HEK293 (cell line): ENCODE data around the gene TNFRSF1A.

Experiments used
- CTCF ChIA-PET: fragments of 350-600 bp; formaldehyde crosslinking; extraction: SDS; loops from one replicate; lab custom pipeline; 2021; ENCODE audit warnings: antibody characterized with exemption; lab: Yijun Ruan, JAX
- POLR2A ChIA-PET: fragments of 300-600 bp; formaldehyde crosslinking; extraction: SDS; loops from one replicate; lab custom pipeline; 2020; ENCODE audit warnings: antibody characterized with exemption, inconsistent platforms; lab: Yijun Ruan, JAX
- H3K27ac ChIP-seq: fragments of 200-500 bp; sonication (Bioruptor generic); 2 replicates; pipeline ENCODE4 v1.5.1; 2014; ENCODE audit warnings: low read depth, low read length, control low read depth, inconsistent platforms; ENCODE audit errors: extremely low read depth
- H3K36me3 ChIP-seq, 2 experiments: fragments of 200-500 bp in 1 of 2; sonication (Bioruptor generic) in 1 of 2; 1 replicate in 1 of 2; 2 replicates in 1 of 2; pipeline ENCODE4 v1.5.1; 2014 to 2017; ENCODE audit warnings: inconsistent platforms in 2 of 2, low read length in 2 of 2; ENCODE audit not compliant: control insufficient read depth in 2 of 2, insufficient read depth in 1 of 2
- H3K4me1 ChIP-seq: fragments of 200-500 bp; sonication (Bioruptor generic); 2 replicates; pipeline ENCODE4 v1.5.1; 2014; ENCODE audit warnings: mild to moderate bottlenecking, low read length, inconsistent platforms; ENCODE audit not compliant: control insufficient read depth, insufficient read depth
- H3K4me3 ChIP-seq: 2 replicates; pipeline ENCODE4 v1.5.1; 2011; ENCODE audit warnings: low read depth, mild to moderate bottlenecking, control low read depth, low read length, moderate library complexity
- H3K9me3 ChIP-seq: fragments of 200-500 bp; sonication (Bioruptor generic); 2 replicates; pipeline ENCODE4 v1.5.1; 2014; ENCODE audit warnings: low read depth, low read length, inconsistent platforms; ENCODE audit not compliant: control insufficient read depth, insufficient read depth
- GFI1B ChIP-seq: fragments of 450-650 bp; formaldehyde crosslinking; IDR thresholded peaks from 2 replicates; pipeline ENCODE4 v1.5.1; 2016; ENCODE audit warnings: missing biosample characterization, missing genetic modification characterization
- OVOL3 ChIP-seq: fragments of 450-650 bp; formaldehyde crosslinking; IDR thresholded peaks from 2 replicates; pipeline ENCODE4 v1.5.1; 2016; ENCODE audit warnings: missing biosample characterization, missing genetic modification characterization
- ZFP37 ChIP-seq: fragments of 450-650 bp; formaldehyde crosslinking; IDR thresholded peaks from 2 replicates; pipeline ENCODE4 v1.5.1; 2016; ENCODE audit warnings: missing biosample characterization, missing genetic modification characterization
- ZNF354C ChIP-seq: fragments of 450-650 bp; formaldehyde crosslinking; IDR thresholded peaks from 2 replicates; pipeline ENCODE4 v1.5.1; 2016; ENCODE audit warnings: missing biosample characterization, missing genetic modification characterization, low read depth, borderline replicate concordance
- ZNF391 ChIP-seq: fragments of 450-650 bp; formaldehyde crosslinking; IDR thresholded peaks from 2 replicates; pipeline ENCODE4 v1.5.1; 2016; ENCODE audit warnings: low read depth, missing biosample characterization, missing genetic modification characterization, borderline replicate concordance
- ZNF548 ChIP-seq: fragments of 450-650 bp; formaldehyde crosslinking; IDR thresholded peaks from 2 replicates; pipeline ENCODE4 v1.5.1; 2016; ENCODE audit warnings: missing biosample characterization, missing genetic modification characterization
- ZNF791 ChIP-seq: fragments of 450-650 bp; formaldehyde crosslinking; IDR thresholded peaks from 2 replicates; pipeline ENCODE4 v1.5.1; 2016; ENCODE audit warnings: missing biosample characterization, missing genetic modification characterization
- ZNF843 ChIP-seq: fragments of 450-650 bp; formaldehyde crosslinking; IDR thresholded peaks from 2 replicates; pipeline ENCODE4 v1.5.1; 2016; ENCODE audit warnings: missing biosample characterization, missing genetic modification characterization
- ZSCAN23 ChIP-seq: fragments of 450-650 bp; formaldehyde crosslinking; IDR thresholded peaks from 2 replicates; pipeline ENCODE4 v1.5.1; 2016; ENCODE audit warnings: missing biosample characterization, missing genetic modification characterization
- TF ChIP-seq, protein P1 (sequence below): fragments of 450-650 bp; formaldehyde crosslinking; IDR thresholded peaks from 2 replicates; pipeline ENCODE4 v1.5.1; 2016; ENCODE audit warnings: missing biosample characterization, missing genetic modification characterization
- TF ChIP-seq, protein P2 (sequence below): fragments of 450-650 bp; formaldehyde crosslinking; IDR thresholded peaks from 2 replicates; pipeline ENCODE4 v1.5.1; 2016; ENCODE audit warnings: missing biosample characterization, missing genetic modification characterization, borderline replicate concordance
- TF ChIP-seq, protein P3 (sequence below): fragments of 450-650 bp; formaldehyde crosslinking; IDR thresholded peaks from 2 replicates; pipeline ENCODE4 v1.5.1; 2017; ENCODE audit warnings: missing biosample characterization, missing genetic modification characterization
- TF ChIP-seq, protein P4 (sequence below): fragments of 450-650 bp; formaldehyde crosslinking; optimal IDR thresholded peaks from 2 replicates; pipeline ENCODE3; 2016; ENCODE audit warnings: missing biosample characterization, mild to moderate bottlenecking, missing genetic modification characterization
- TF ChIP-seq, protein P5 (sequence below): fragments of 450-650 bp; formaldehyde crosslinking; conservative IDR thresholded peaks from 2 replicates; pipeline ENCODE4 v1.5.1; 2016; ENCODE audit warnings: low read depth, missing biosample characterization, missing genetic modification characterization
- TF ChIP-seq, protein P6 (sequence below): fragments of 450-650 bp; formaldehyde crosslinking; IDR thresholded peaks from 2 replicates; pipeline ENCODE4 v1.5.1; 2016; ENCODE audit warnings: missing biosample characterization, missing genetic modification characterization

TNFRSF1A gene

DNA sequence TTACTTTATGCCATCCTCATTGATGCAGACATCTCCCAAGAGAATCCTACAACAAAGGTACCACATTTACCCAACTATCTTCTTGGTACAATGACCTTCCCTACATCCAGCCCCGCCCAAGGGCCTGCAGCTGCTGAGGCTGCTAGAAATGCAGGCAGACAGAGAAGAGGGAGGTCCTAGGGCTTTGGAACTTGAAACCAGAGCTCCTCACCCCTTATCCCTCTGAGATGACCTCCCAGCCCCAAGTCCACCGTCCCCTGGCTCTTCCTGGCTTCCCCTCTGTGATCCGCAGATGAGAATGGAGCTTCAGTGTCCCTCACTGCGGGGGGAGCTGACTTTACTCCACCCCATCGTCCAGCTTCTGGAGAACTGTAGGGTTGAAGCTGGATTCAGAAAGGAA lies 1.6 kb upstream of the TNFRSF1A start:
- no peak overlapping the region for H3K27ac ChIP-seq
- CTCF ChIA-PET: interaction anchor here (0.7 to 2.3 kb wide), 4 partner anchors 11 to 122 kb away, joined by 3 to 6 read pairs (median 6); no protein-coding TSS in a partner anchor
- POLR2A ChIA-PET: interaction anchor here (0.9 to 2.7 kb wide), 4 partner anchors 9 to 191 kb away, joined by 3 to 9 read pairs (median 4); partner anchors contain the start of gene GAPDH
- H3K4me3 ChIP-seq: no peak overlapping the region
- H3K36me3 ChIP-seq: peaks cover 0 to 6% of the 10 kb centered on the region in 2 experiments; a peak in 1 of 3 replicates
- H3K9me3 ChIP-seq: no peaks in the 10 kb centered on the region
- peaks cover 6% of the 10 kb centered on the region; the same call in 1 of the 2 replicates for H3K4me1 ChIP-seq
- TF ChIP-seq, protein P1, sequence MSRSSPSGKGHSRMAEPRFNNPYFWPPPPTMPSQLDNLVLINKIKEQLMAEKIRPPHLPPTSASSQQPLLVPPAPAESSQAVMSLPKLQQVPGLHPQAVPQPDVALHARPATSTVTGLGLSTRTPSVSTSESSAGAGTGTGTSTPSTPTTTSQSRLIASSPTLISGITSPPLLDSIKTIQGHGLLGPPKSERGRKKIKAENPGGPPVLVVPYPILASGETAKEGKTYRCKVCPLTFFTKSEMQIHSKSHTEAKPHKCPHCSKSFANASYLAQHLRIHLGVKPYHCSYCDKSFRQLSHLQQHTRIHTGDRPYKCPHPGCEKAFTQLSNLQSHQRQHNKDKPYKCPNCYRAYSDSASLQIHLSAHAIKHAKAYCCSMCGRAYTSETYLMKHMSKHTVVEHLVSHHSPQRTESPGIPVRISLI: no peak
- TF ChIP-seq, protein P2, sequence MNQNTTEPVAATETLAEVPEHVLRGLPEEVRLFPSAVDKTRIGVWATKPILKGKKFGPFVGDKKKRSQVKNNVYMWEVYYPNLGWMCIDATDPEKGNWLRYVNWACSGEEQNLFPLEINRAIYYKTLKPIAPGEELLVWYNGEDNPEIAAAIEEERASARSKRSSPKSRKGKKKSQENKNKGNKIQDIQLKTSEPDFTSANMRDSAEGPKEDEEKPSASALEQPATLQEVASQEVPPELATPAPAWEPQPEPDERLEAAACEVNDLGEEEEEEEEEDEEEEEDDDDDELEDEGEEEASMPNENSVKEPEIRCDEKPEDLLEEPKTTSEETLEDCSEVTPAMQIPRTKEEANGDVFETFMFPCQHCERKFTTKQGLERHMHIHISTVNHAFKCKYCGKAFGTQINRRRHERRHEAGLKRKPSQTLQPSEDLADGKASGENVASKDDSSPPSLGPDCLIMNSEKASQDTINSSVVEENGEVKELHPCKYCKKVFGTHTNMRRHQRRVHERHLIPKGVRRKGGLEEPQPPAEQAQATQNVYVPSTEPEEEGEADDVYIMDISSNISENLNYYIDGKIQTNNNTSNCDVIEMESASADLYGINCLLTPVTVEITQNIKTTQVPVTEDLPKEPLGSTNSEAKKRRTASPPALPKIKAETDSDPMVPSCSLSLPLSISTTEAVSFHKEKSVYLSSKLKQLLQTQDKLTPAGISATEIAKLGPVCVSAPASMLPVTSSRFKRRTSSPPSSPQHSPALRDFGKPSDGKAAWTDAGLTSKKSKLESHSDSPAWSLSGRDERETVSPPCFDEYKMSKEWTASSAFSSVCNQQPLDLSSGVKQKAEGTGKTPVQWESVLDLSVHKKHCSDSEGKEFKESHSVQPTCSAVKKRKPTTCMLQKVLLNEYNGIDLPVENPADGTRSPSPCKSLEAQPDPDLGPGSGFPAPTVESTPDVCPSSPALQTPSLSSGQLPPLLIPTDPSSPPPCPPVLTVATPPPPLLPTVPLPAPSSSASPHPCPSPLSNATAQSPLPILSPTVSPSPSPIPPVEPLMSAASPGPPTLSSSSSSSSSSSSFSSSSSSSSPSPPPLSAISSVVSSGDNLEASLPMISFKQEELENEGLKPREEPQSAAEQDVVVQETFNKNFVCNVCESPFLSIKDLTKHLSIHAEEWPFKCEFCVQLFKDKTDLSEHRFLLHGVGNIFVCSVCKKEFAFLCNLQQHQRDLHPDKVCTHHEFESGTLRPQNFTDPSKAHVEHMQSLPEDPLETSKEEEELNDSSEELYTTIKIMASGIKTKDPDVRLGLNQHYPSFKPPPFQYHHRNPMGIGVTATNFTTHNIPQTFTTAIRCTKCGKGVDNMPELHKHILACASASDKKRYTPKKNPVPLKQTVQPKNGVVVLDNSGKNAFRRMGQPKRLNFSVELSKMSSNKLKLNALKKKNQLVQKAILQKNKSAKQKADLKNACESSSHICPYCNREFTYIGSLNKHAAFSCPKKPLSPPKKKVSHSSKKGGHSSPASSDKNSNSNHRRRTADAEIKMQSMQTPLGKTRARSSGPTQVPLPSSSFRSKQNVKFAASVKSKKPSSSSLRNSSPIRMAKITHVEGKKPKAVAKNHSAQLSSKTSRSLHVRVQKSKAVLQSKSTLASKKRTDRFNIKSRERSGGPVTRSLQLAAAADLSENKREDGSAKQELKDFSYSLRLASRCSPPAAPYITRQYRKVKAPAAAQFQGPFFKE: no peak
- TF ChIP-seq OVOL3 (tag by site-specific recombination) (no peak), ZNF548 (tag by site-specific recombination) (no peak), ZNF391 (tag by site-specific recombination) (no peak), ZNF354C (no peak), ZNF843 (no peak), GFI1B (tag by site-specific recombination) (no peak), ZSCAN23 (tag by site-specific recombination) (no peak), ZFP37 (tag by site-specific recombination) (no peak), ZNF791 (tag by site-specific recombination) (no peak)
- TF ChIP-seq, protein P3, sequence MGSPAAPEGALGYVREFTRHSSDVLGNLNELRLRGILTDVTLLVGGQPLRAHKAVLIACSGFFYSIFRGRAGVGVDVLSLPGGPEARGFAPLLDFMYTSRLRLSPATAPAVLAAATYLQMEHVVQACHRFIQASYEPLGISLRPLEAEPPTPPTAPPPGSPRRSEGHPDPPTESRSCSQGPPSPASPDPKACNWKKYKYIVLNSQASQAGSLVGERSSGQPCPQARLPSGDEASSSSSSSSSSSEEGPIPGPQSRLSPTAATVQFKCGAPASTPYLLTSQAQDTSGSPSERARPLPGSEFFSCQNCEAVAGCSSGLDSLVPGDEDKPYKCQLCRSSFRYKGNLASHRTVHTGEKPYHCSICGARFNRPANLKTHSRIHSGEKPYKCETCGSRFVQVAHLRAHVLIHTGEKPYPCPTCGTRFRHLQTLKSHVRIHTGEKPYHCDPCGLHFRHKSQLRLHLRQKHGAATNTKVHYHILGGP (tag by site-specific recombination): no peak
- TF ChIP-seq, protein P4, sequence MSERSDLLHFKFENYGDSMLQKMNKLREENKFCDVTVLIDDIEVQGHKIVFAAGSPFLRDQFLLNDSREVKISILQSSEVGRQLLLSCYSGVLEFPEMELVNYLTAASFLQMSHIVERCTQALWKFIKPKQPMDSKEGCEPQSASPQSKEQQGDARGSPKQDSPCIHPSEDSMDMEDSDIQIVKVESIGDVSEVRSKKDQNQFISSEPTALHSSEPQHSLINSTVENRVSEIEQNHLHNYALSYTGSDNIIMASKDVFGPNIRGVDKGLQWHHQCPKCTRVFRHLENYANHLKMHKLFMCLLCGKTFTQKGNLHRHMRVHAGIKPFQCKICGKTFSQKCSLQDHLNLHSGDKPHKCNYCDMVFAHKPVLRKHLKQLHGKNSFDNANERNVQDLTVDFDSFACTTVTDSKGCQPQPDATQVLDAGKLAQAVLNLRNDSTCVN (tag by site-specific recombination): no peak
- TF ChIP-seq, protein P5, sequence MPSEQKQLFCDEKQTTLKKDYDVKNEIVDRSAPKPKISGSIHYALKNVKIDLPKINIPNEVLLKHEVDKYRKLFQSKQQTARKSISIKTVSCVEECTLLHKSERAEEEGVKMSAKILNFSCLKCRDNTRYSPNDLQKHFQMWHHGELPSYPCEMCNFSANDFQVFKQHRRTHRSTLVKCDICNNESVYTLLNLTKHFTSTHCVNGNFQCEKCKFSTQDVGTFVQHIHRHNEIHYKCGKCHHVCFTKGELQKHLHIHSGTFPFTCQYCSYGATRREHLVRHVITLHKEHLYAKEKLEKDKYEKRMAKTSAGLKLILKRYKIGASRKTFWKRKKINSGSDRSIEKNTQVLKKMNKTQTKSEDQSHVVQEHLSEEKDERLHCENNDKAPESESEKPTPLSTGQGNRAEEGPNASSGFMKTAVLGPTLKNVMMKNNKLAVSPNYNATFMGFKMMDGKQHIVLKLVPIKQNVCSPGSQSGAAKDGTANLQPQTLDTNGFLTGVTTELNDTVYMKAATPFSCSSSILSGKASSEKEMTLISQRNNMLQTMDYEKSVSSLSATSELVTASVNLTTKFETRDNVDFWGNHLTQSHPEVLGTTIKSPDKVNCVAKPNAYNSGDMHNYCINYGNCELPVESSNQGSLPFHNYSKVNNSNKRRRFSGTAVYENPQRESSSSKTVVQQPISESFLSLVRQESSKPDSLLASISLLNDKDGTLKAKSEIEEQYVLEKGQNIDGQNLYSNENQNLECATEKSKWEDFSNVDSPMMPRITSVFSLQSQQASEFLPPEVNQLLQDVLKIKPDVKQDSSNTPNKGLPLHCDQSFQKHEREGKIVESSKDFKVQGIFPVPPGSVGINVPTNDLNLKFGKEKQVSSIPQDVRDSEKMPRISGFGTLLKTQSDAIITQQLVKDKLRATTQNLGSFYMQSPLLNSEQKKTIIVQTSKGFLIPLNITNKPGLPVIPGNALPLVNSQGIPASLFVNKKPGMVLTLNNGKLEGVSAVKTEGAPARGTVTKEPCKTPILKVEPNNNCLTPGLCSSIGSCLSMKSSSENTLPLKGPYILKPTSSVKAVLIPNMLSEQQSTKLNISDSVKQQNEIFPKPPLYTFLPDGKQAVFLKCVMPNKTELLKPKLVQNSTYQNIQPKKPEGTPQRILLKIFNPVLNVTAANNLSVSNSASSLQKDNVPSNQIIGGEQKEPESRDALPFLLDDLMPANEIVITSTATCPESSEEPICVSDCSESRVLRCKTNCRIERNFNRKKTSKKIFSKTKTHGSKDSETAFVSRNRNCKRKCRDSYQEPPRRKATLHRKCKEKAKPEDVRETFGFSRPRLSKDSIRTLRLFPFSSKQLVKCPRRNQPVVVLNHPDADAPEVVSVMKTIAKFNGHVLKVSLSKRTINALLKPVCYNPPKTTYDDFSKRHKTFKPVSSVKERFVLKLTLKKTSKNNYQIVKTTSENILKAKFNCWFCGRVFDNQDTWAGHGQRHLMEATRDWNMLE (tag by site-specific recombination): no peak
- TF ChIP-seq, protein P6, sequence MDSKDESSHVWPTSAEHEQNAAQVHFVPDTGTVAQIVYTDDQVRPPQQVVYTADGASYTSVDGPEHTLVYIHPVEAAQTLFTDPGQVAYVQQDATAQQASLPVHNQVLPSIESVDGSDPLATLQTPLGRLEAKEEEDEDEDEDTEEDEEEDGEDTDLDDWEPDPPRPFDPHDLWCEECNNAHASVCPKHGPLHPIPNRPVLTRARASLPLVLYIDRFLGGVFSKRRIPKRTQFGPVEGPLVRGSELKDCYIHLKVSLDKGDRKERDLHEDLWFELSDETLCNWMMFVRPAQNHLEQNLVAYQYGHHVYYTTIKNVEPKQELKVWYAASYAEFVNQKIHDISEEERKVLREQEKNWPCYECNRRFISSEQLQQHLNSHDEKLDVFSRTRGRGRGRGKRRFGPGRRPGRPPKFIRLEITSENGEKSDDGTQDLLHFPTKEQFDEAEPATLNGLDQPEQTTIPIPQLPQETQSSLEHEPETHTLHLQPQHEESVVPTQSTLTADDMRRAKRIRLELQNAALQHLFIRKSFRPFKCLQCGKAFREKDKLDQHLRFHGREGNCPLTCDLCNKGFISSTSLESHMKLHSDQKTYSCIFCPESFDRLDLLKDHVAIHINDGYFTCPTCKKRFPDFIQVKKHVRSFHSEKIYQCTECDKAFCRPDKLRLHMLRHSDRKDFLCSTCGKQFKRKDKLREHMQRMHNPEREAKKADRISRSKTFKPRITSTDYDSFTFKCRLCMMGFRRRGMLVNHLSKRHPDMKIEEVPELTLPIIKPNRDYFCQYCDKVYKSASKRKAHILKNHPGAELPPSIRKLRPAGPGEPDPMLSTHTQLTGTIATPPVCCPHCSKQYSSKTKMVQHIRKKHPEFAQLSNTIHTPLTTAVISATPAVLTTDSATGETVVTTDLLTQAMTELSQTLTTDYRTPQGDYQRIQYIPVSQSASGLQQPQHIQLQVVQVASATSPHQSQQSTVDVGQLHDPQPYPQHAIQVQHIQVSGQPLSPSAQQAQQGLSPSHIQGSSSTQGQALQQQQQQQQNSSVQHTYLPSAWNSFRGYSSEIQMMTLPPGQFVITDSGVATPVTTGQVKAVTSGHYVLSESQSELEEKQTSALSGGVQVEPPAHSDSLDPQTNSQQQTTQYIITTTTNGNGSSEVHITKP (tag by site-specific recombination): no peak
